NCI-H1436 treated with DMSO at 0.1 percent for 48 hours (cell line): ENCODE measurements around the gene ACAT1.
A peak's percentile ranks its signal among the peaks of the same experiment; 100 is the strongest.
"Not testable (repeated sequence)": the region's sequence is repeated elsewhere in the genome, so short reads cannot be mapped to it uniquely, and the experiment has no call there.

Experiments
- DNase-seq: peaks from one replicate; lab custom pipeline; 2025; lab: John Stamatoyannopoulos, UW

The ACAT1 gene

DNA sequence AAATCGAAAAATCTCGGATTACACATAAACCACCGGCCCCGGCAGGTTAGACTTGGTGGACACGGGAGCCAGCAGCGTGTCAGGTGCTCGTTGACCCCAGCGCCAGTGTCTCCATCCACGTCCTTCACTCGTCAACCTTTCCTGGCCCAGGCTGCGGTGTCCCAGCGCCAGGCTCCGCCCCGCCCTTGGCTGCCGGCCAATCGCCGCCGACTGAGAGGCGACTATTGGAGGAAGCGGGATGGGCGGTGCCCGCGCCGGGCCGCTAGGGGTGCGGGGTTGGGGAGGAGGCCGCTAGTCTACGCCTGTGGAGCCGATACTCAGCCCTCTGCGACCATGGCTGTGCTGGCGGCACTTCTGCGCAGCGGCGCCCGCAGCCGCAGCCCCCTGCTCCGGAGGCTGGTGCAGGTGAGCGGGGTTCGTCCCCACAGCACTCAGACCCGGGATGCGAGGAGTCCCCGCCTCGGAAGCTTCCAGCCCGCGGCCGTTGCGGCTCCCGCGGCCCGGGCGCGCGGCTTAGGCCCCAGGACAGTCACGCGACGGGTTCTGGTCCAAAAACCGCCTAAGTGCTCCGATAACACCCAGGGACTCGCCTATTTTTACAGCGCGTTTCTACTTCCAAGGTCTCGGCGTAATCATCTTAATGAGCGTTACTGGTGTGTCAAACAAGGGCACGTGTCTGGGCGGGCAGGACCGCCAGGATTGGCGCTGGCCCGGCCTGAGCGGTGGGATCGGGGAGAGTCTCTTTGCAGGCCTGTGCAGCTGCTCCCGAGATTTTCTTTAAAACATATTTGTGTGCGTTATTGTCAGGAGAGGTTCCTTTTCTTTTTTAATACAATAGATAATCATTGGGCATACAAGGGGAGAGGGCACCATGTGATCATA lies at the start of gene ACAT1:
TSS of gene ACAT1 (plus strand) at position 294 of the 882 bp plus-strand sequence. CDS start at position 334, 40 bp downstream.
- DNase-seq: peak; percentile 60

DNA sequence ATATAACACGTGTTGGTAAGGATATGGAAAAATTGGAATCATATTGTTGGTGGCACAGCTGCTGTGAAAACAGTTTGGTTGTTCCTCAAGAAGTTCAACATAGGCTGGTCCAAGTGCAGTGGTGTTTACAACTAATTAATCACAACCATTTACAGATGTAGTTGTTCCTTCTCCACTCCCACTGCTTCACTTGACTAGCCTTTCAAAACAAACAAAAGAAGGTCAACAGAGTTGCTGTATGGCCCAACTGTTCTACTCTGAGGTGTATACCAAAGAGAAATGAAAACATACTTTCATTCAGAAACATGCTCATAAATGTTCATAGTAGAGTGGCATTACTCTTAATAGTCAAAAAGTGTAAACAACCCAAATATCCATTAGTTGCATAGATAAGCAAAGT lies 36.6 kb upstream of the ACAT1 start:
- no peak for DNase-seq

DNA sequence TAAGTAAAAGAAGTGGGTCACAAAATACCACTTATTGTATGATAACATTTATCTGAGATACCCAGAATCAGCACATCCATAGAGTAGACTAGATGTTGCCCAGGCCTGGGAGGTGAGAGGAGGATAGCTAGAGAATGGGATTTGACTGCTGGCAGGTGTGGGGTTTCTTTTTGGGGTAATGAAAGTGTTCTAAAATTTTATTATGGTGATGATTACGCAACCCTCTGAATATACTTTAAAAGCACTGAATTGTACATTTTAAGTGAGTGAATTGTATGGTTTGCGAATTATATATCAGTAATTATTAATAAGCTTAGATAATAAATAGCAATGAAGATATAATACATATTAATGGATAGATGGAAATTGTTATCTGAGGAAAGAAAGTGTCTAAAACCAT lies 35.7 kb upstream of the ACAT1 start:
- DNase-seq: no peak

DNA sequence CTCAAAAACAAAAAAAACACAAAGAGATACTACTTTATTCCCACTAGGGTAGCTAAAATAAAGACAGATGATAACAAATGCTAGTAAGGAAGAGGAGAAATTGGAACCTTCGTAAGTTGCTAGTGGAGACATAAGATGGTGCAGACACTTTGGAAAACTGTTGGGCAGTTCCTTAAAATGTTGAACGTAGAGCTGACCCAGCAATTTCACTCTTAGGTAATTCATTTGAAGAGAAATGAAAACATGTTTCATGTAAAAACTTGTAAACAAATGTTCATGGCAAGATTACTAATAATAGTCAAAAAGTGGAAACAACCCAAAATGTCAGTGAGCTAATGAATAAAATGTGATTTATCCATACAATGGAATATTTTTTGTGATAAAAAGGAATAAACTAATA lies 29.2 kb upstream of the ACAT1 start:
- no peak for DNase-seq

DNA sequence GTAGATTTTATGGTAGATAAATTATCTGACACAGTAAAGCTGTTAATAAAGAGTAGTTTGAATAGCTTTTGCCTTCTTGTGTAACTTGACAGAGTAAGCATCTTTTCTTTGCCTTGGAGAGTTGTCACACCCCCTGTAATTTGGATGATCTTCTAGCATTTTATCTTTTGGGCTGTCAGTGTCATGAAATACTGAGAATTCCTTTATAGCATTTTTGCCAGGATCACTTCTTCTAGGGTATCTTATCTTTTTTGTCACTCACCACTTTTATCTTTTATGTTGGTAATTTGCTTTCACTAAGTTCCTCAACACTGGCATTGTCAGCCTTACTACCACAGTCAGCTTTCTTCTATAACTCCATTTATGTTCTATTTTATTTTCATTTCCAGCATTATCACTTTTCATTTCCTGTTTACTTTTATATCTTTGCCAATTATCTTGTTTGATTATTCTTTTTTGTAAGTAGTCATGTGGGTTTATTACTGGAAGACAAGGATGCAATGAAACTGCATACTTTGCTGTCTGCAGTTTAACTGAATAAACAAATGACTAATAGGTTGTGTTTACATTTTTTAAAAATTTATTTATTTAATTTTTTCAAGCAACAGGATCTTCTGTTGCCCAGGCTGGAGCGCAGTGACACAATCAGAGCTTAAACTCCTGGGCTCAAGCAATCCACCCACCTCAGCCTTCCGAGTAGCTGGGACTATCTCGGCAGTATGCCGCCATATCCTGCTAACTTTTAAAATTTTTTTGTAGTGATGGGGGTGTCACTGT lies 28.1 kb upstream of the ACAT1 start:
- no peak for DNase-seq

DNA sequence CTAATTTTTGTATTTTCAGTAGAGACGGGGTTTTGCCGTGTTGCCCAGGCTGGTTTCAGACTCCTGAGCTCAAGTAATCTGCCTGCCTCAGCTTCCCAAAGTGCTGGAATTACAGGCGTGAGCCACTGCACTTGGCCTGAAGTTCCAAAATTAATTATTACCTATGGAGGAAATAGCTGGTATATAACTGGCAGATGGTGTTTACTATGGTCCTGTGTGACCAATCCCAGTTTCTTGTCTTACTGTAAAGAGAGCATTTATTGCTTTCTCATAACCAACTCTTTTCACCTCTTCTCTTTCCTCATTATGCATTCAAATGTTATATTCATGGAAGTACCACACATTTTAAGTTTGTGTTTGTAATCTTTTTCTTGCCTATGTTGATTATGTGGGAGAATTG lies 24.2 kb upstream of the ACAT1 start:
- no peak for DNase-seq

DNA sequence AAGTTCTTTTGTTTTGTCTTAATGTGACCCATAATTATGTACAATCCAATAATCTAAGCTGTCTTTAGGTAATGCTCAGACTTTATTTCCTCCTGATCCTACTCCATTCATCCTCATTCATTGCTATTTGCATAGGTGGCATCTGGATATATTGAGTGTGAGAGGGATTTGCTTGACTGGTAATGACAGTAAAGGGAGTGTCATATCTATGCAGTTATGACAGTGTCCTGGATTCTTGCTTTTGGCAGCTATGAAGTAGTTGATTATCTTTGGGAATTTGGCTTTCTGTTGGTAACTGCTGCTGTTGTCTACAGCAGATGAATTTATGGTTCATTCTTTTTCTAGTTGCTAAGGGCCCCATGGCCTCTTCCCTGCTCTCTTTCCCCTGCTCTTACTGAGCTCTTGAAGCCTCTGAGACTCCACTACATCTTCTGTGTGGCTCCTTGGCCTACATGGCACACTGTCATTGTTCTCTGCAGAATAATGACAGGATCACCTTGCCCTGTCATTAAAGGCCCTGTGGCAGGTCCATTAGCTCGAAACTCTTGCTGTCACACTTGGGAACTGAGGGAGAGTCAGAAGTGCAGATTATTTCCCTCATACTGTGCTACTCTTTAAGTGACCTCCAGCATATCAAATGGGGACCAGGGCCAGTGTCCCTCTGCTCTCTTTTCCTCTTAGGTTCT lies 20.1 kb upstream of the ACAT1 start:
- no peak for DNase-seq

DNA sequence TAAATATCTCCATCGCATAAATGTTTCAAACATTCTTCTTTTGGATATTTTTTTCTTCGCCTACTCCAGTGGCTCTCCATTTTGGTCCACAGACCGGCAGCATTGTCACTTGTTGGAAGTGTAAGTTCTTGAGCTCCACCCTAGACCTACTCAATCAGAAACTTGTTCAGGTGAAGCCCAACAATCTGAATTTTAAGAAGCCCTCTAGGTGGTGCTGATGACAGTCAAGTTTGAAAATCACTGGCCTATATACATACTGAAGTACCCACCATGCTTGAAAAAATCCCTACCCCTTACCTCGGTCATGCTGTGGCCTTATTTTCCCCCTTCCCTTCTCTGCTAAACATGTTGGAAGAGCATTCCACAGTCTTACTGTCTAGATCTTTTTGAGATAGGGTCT lies 10.2 kb upstream of the ACAT1 start:
- no peak for DNase-seq

DNA sequence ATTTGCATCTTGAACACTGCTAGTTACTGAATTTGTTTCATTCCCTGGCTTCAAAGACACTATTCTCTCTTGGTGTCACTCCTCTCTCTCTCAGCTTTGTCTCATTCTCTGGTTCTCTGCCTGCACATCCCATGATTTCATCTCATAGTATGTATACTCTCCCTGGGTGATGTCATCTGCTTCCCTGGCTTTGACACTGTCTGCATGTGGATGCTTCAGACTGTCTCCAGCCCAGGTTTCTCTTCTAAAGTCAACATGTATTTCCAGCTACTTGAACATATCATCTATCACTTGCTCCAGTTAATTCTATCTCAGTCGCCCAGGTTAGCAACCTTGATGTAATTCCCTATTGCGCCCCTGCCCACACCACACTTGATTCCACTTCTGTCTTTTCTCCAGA lies 9.3 kb upstream of the ACAT1 start:
- no peak for DNase-seq

DNA sequence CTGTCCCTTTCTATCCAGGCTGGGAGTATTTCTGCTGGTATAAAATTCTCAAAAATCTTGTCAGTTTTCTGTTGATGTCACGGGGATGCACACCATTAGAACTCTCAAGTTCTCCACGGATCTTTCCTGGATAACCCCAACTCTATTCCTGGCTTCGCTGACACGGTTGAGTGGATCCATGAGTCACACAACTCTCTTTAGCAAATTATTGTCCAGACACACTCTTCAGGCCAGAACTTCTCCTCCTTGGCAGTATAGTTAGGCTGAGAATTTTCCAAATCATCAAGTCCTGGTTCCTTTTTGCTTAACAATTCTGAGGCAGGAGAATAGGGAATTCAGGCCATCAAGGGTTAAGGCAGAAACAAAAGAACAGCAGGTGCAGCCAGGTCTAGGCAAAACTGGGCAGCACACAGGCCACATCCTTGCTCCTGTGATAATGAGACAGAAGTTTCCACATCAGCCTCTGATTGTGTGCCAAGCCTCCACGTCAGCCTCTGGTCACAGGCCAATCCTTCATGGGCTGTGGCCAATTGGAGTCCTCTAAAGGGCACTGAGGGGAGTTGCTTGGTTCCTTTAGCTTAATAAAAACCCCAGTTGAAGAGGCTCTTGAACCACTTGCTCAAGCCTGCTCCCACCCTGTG lies 5.7 kb upstream of the ACAT1 start:
- peak; percentile 22 for DNase-seq

DNA sequence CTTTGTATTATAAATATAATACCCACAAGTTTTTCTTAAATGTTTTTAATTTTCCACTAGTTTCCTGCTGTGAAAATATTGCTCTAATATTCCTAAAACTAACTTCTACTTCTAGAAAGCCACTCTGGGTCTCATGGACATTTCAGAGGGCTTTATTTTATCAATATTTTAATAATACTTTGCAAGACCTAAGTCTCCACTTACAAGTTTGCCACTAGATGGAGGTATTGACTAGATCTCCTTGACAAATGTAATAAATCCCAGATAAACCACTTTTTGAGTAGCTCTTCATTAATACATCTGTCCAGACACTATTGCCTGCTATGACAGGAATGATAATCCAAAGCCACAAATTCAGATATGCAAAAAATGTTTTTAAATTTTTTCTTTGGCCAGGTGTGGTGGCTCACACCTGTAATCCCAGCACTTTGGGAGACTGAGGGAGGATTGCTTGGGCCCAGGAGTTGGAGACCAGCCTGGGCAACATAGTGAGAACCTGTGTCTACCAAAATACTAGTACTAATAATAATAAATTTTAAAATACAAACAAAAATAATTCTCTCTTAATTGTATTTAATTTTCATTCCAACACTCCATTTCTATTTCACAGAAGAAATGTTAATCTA lies 3.5 kb upstream of the ACAT1 start:
- DNase-seq: no peak

DNA sequence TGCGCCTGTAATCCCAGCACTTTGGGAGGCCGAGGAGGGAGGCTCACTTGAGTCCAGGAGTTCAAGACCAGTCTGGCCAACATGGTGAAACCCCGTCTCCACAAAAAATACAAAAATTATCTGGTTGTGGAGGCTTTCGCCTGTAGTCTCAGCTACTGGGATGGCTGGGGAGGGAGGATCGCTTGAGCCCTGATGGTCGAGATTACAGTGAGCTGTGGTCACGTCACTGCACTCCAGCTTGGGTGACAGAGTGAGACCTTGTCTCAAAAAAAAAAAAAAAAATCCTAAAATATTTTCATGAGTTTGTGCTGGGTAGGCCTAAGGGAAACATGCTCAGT lies 462 bp upstream of the ACAT1 start:
- DNase-seq: not testable (repeated sequence)

DNA sequence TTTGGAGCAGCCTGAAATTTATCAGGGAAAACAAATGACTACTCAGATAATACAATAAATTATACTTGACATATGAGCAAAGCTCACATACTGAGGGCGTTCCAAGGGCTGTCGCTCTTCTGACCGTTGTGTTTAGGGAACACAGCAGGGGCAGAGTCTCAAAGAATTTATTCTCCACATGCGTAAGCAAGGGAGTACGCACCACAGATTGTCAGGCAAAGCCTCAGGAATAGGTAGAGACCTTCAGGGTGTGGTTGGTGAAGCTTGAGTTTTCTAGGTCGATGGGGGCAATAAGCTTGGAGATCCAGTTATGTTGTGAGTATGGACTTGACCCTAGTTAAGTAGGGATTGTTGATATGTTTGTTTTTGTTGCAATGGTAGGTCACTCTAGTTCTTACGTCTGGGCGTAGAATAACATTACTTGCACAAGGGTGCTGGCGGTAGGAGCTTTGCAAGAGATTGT lies 830 bp downstream of the ACAT1 start:
- DNase-seq: no peak

DNA sequence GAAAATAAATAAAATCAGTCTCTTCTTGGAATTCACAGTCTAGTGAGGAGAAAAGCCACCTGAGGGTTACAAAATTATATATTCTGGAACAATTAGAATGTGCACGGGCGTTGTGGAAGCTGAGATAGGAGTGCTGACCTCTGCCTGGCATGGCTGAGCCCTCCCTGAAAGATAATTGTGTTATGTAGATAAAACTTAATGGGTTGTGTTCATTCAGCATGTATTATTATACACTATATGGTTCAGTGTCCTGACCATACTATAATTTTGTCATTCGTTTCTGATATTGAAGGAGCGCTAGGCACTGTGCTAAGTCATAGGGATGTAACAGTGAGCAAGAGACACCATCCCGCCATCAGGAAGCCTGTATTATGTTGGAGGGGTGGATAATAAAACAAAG lies 3.7 kb downstream of the ACAT1 start:
- DNase-seq: no peak

DNA sequence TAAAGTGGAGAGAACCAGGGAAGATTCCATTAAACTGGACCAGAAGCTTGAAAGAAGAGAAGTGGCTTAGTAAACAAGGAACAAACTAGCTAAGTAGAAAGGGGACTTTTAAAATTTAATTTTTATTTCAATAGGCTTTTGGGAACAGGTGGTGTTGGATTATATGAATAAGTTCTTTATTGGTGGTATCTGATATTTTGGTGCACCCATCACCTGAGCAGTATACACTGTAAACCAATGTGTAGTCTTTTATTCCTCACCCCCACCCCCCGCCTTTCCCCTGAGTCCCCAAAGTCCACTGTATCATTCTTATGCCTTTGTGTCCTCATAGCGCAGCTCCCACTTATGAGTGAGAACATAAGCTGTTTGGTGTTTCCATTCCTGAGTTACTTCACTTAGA lies 7.4 kb downstream of the ACAT1 start:
- no peak for DNase-seq

DNA sequence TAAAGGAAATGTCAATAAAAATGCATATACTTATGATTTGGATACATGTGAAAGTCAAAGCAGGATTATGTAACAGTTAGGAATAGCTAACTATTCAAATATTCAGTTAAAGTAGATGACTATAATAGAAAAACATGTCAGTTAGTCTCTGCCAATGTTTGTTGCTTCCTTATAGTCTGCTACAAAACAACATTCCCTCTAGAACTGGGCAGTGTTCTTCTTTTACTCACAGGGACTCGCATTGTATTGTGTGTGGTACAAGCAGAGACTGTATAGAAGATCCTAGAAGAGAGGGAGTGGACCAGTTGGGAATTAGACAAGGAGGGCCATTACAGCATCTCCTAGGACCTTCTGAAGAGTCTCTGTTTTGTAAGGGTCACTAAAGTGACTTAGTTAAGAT lies 10.6 kb downstream of the ACAT1 start:
- DNase-seq: no peak

DNA sequence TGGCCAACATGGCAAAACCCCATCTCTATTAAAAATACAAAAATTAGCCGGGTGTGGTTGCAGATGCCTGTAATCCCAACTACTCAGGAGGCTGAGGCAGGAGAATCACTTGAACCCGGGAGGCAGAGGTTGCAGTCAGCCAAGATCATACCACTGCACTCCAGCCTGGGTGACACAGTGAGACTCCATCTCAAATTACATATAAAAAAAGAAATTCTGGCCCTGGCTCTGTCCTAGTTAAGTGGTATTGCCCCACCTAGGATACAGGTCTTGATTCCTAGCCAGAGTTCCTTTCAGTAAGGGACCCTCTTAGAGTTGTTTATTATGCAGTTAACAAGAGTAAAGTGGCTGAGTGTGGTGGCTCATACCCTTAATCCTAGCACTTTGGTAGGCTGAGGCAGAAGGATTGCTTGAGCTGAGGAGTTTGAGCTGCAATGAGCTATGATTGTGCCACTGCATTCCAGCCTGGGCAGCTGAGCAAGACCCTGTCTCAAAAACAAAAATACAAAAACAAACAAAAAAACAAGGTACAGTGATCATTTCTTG lies 11.7 kb downstream of the ACAT1 start:
- not testable (repeated sequence) for DNase-seq

DNA sequence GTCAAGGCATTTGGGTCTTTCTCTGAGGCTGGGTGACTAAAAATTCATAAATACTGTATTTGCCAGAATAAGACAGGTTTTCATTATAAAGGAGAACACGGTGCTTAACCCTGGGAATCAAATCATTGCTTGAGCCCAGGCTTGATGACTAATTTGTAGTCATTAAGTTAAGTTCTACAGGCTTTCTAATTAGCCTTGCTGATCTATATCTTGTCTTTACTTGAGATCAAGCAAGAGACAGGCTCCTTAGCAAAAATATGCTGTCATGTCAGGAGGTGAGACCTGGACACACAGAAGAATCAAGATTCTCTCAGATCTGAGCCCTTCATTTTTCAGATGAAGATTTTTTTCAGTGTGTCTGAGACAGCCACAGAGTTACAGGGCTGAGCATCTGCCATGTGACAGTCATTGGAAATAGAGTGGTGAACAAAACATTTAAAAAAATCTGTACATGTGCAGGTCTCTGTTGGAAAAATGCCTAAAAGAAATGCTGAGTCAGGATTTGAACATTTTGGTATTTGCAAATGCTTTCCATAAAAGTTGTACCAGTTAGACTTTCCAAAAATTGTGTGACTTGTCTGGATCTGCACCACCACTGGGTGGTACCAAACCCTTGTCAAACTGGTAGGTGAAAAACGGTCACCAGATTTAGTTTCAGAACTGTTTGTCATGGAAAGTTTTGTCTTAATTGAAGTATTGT lies 14.6 kb downstream of the ACAT1 start:
- no peak for DNase-seq

DNA sequence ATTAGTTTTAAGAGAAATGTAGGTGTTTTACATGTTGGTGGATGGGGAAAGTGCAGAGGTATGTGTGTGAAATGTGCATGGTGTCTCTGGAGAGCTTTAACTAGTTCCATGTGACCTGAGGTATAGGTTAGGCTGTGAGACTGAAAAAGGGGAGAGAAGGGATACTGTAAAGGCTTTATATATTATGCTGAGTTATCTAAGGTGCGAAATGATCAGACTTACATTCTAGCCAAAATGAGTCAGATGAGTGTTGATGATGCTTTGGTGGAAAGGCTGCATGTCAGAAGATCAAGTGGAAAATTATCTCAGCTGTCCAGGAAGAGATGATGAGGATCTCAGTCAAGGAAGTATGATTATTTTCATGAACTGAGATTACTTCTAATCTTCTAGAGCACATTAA lies 15.8 kb downstream of the ACAT1 start:
- DNase-seq: no peak

DNA sequence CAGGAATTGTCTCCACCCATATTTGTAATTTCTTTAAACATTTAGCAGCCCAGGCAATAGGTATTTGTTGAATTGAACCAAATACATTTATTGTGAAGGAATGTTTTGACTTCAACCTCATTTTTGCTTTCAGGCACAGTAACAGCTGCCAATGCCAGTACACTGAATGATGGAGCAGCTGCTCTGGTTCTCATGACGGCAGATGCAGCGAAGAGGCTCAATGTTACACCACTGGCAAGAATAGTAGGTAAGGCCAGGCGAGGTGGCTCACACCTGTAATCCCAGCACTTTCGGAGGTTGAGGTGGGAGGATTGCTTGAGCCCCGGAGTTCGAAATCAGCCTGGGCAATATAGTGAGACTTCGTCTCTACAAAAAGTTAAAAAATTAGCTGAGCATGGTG lies 20.9 kb downstream of the ACAT1 start:
- DNase-seq: no peak

DNA sequence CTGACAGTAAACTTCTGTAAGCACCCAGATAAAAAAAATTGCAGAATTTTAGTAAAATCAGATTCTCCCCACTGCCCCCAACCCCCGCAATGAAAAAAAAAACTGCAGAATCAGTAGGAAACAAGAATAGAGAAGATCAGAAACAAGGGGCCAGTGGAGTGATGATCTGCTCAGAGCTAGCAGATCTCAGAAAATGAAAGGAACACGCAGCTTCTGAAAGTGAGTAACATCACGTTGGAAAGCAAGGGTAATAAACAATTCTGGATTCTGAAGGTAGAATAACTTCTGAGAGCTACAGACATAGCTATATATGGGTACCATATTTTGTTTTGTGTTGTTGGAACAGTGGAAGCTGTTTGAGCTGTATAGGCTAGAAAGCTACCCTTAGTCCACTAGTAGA lies 23.2 kb downstream of the ACAT1 start:
- no peak for DNase-seq
